HEK293T (cell line): ENCODE results near the gene ZMYM1.

Source experiments
- CTCF ChIA-PET: fragments of 350-600 bp; formaldehyde crosslinking; extraction: SDS; loops from one replicate; lab custom pipeline; 2021; ENCODE audit warnings: antibody characterized with exemption, inconsistent platforms; lab: Yijun Ruan, JAX
- POLR2A ChIA-PET: fragments of 350-600 bp; formaldehyde crosslinking; extraction: SDS; loops from one replicate; lab custom pipeline; 2020; ENCODE audit warnings: antibody characterized with exemption, inconsistent platforms; lab: Yijun Ruan, JAX
- DNase-seq: peaks from one replicate; pipeline ENCODE4 v3.0.0; 2012; ENCODE audit warnings: mixed read lengths; ENCODE audit errors: extremely low spot score
- ARNT ChIP-seq: fragments of 450-650 bp; IDR thresholded peaks from 2 replicates; pipeline ENCODE4 v1.6.1; 2017; ENCODE audit warnings: mild to moderate bottlenecking
- BHLHE40 ChIP-seq: fragments of 450-650 bp; IDR thresholded peaks from 2 replicates; pipeline ENCODE4 v1.6.1; 2016; ENCODE audit warnings: mild to moderate bottlenecking, moderate library complexity, borderline replicate concordance
- CTBP1 ChIP-seq: fragments of 450-650 bp; IDR thresholded peaks from 2 replicates; pipeline ENCODE4 v1.6.1; 2016; ENCODE audit warnings: borderline replicate concordance
- ELF4 ChIP-seq: fragments of 450-650 bp; IDR thresholded peaks from 2 replicates; pipeline ENCODE4 v1.6.1; 2017; ENCODE audit warnings: antibody characterized with exemption
- FOXA1 ChIP-seq: fragments of 450-650 bp; IDR thresholded peaks from 2 replicates; pipeline ENCODE4 v1.6.1; 2016; ENCODE audit warnings: mild to moderate bottlenecking
- FOXK2 ChIP-seq: fragments of 450-650 bp; IDR thresholded peaks from 2 replicates; pipeline ENCODE4 v1.6.1; 2016; ENCODE audit warnings: mild to moderate bottlenecking
- FOXM1 ChIP-seq: fragments of 450-650 bp; IDR thresholded peaks from 2 replicates; pipeline ENCODE4 v1.6.1; 2017; ENCODE audit warnings: mild to moderate bottlenecking, borderline replicate concordance
- HDGF ChIP-seq: fragments of 450-650 bp; IDR thresholded peaks from 2 replicates; pipeline ENCODE4 v1.6.1; 2017; ENCODE audit warnings: antibody characterized with exemption, borderline replicate concordance
- L3MBTL2 ChIP-seq: fragments of 450-650 bp; conservative IDR thresholded peaks from 2 replicates; pipeline ENCODE4 v1.6.1; 2016; ENCODE audit warnings: mild to moderate bottlenecking
- LEF1 ChIP-seq: fragments of 450-650 bp; IDR thresholded peaks from 2 replicates; pipeline ENCODE4 v1.6.1; 2017; ENCODE audit warnings: mild to moderate bottlenecking, borderline replicate concordance
- NFRKB ChIP-seq: fragments of 450-650 bp; IDR thresholded peaks from 2 replicates; pipeline ENCODE4 v1.6.1; 2016; ENCODE audit warnings: mild to moderate bottlenecking, moderate library complexity
- PKNOX1 ChIP-seq: fragments of 450-650 bp; IDR thresholded peaks from 2 replicates; pipeline ENCODE4 v1.6.1; 2016
- SP1 ChIP-seq: fragments of 450-650 bp; IDR thresholded peaks from 2 replicates; pipeline ENCODE4 v1.6.1; 2017
- SUZ12 ChIP-seq: fragments of 450-650 bp; IDR thresholded peaks from 2 replicates; pipeline ENCODE4 v1.6.1; 2016; ENCODE audit warnings: mild to moderate bottlenecking
- TARDBP ChIP-seq: fragments of 450-650 bp; IDR thresholded peaks from 2 replicates; pipeline ENCODE4 v1.6.1; 2016
- ZNF384 ChIP-seq: fragments of 450-650 bp; IDR thresholded peaks from 2 replicates; pipeline ENCODE4 v1.6.1; 2016

ZMYM1 gene

GRCh38 chr1:35085421-35085820, 6.2 kb downstream of the ZMYM1 start:
- ChIA-PET POLR2A (interaction anchor here (1.0 kb wide), 1 partner anchor 54 kb away, joined by 3 read pairs; the partner anchor contains the start of gene ZMYM6), CTCF (no interaction called here)
- DNase-seq: no peak
- TF ChIP-seq PKNOX1 (no peak), FOXK2 (no peak), CTBP1 (no peak), TARDBP (no peak), NFRKB (no peak), BHLHE40 (no peak), ZNF384 (no peak), ARNT (no peak), L3MBTL2 (no peak), LEF1 (no peak), FOXM1 (no peak), ELF4 (no peak), SUZ12 (no peak), FOXA1 (no peak), SP1 (no peak), HDGF (no peak)

- TF ChIP-seq TARDBP: no peak
- TF ChIP-seq L3MBTL2: no peak
- no peak for TF ChIP-seq CTBP1
- no peak for TF ChIP-seq ELF4
- no peak for TF ChIP-seq SUZ12
- no peak for TF ChIP-seq ARNT
- TF ChIP-seq FOXM1: no peak
- ChIA-PET CTCF (no interaction called here), POLR2A (no interaction called here)
- no peak for DNase-seq
Measured at GRCh38 chr1:35097224-35097623, 18.0 kb downstream of the ZMYM1 start.

- DNase-seq: no peak
- TF ChIP-seq CTBP1 (no peak), HDGF (no peak), LEF1 (no peak), FOXM1 (no peak), ARNT (no peak), FOXK2 (no peak), SP1 (no peak), TARDBP (no peak), ELF4 (no peak), ZNF384 (no peak), FOXA1 (no peak), SUZ12 (no peak), PKNOX1 (no peak), NFRKB (no peak), L3MBTL2 (no peak), BHLHE40 (no peak)
- ChIA-PET POLR2A (no interaction called here), CTCF (no interaction called here)
Measured at GRCh38 chr1:35111106-35111505, 31.9 kb downstream of the ZMYM1 start.

- POLR2A ChIA-PET: interaction anchor here (0.9 kb wide), 1 partner anchor 9 kb away, joined by 4 read pairs; no protein-coding TSS in a partner anchor
- CTCF ChIA-PET: interaction anchor here (0.7 kb wide), 1 partner anchor 1434 kb away, joined by 3 read pairs; no protein-coding TSS in a partner anchor
- no peak for DNase-seq
- TF ChIP-seq BHLHE40: no peak
- no peak for TF ChIP-seq PKNOX1
- no peak for TF ChIP-seq NFRKB
Measured at GRCh38 chr1:35112668-35113067, 33.5 kb downstream of the ZMYM1 start.

- ChIA-PET CTCF (no interaction called here), POLR2A (no interaction called here)
- TF ChIP-seq BHLHE40 (no peak), ARNT (no peak), CTBP1 (no peak)
- no peak for DNase-seq
Measured at GRCh38 chr1:35115459-35116383, 36.5 kb downstream of the ZMYM1 start.

GRCh38 chr1:35120458-35121133, 41.4 kb downstream of the ZMYM1 start:
- no peak for DNase-seq
- ChIA-PET CTCF (no interaction called here), POLR2A (no interaction called here)
- TF ChIP-seq TARDBP: no peak
- TF ChIP-seq FOXA1: no peak
- no peak for TF ChIP-seq NFRKB
- TF ChIP-seq FOXK2: no peak
- no peak for TF ChIP-seq SUZ12
- no peak for TF ChIP-seq FOXM1
- no peak for TF ChIP-seq ARNT
- no peak for TF ChIP-seq HDGF
- no peak for TF ChIP-seq CTBP1
- TF ChIP-seq SP1: no peak
- no peak for TF ChIP-seq BHLHE40
- TF ChIP-seq ZNF384: no peak
- TF ChIP-seq ELF4: no peak
- no peak for TF ChIP-seq LEF1
- no peak for TF ChIP-seq PKNOX1
- no peak for TF ChIP-seq L3MBTL2
